Measurements from ENCODE around the gene HOXD8. TPM values are rescaled to one million over a fixed set of nuclear protein-coding genes. Genes with fewer than 3 reads are reported as not detected.

Gene HOXD8
- total RNA-seq, 1 experiment from 2014 or later, result 1.9 TPM

DNA sequence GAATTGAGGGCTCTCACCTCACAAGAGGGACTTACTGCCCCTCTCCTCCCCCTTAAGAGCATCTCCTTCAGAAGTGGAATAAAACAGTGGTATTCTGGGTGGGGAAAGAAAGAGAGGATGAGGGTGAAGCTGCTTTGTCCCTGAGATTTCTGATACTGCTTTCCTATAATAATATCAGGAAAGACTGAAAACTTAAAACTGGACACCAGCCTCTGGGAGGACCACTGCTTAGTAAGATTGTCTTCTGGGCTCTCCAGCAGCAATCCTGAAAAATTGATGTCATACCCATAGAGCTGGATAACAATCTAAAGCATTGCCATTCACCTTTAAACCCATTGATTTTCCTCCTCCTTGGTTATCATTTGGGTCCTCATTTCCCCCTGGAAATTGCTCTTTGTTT is 17.1 kb downstream of the HOXD8 start:
- Histone ChIP-seq H3K9ac (ENCODE audit: low read length) (no peak overlapping the region), H3K79me2 (ENCODE audit: low read length) (no peaks in the 10 kb centered on the region), H3K4me3 (ENCODE audit: low read length) (no peak overlapping the region), H3K36me3 (ENCODE audit: low read depth, low read length) (no peaks in the 10 kb centered on the region), H3F3A (ENCODE audit: low read length, unreplicated experiment) (no peaks in the 10 kb centered on the region), H3K4me2 (ENCODE audit: low read length) (no peak overlapping the region), H3K9me2 (replicated peaks; ENCODE audit: low read length) (no peaks in the 10 kb centered on the region), H3K9me3 (ENCODE audit: low read length) (no peaks in the 10 kb centered on the region), H2AFZ (ENCODE audit: low read length) (no peak overlapping the region), H3K27me3 (ENCODE audit: low read length) (no peaks in the 10 kb centered on the region), H3K27ac (ENCODE audit: low read length) (no peak overlapping the region), H4K20me1 (ENCODE audit: low read length) (no peaks in the 10 kb centered on the region), H3K4me1 (ENCODE audit: insufficient read depth, low read length) (no peaks in the 10 kb centered on the region)
- POLR2A ChIA-PET (ENCODE audit: unreplicated experiment), result no interaction called here
- BruUV-seq (replicated peaks), result no TSS peak
- TF ChIP-seq EZH2phosphoT487 (IDR thresholded peaks at IDR 0.05; ENCODE audit: borderline replicate concordance, low read length) (no peak), EZH2 (IDR thresholded peaks at IDR 0.05; ENCODE audit: low read length, unreplicated experiment) (no peak)
- TF ChIP-seq, protein P1, sequence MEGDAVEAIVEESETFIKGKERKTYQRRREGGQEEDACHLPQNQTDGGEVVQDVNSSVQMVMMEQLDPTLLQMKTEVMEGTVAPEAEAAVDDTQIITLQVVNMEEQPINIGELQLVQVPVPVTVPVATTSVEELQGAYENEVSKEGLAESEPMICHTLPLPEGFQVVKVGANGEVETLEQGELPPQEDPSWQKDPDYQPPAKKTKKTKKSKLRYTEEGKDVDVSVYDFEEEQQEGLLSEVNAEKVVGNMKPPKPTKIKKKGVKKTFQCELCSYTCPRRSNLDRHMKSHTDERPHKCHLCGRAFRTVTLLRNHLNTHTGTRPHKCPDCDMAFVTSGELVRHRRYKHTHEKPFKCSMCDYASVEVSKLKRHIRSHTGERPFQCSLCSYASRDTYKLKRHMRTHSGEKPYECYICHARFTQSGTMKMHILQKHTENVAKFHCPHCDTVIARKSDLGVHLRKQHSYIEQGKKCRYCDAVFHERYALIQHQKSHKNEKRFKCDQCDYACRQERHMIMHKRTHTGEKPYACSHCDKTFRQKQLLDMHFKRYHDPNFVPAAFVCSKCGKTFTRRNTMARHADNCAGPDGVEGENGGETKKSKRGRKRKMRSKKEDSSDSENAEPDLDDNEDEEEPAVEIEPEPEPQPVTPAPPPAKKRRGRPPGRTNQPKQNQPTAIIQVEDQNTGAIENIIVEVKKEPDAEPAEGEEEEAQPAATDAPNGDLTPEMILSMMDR (conservative IDR thresholded peaks at IDR 0.05; ENCODE audit: low read depth, low read length), result no peak
- CTCF ChIA-PET, result interaction anchor here (0.5 kb wide), 1 partner anchor 8 kb away, joined by 4 read pairs; no protein-coding TSS in a partner anchor
- ATAC-seq (no peak), DNase-seq (no peak)
- intact Hi-C loops (cut with micrococcal nuclease), result no loop called here

DNA sequence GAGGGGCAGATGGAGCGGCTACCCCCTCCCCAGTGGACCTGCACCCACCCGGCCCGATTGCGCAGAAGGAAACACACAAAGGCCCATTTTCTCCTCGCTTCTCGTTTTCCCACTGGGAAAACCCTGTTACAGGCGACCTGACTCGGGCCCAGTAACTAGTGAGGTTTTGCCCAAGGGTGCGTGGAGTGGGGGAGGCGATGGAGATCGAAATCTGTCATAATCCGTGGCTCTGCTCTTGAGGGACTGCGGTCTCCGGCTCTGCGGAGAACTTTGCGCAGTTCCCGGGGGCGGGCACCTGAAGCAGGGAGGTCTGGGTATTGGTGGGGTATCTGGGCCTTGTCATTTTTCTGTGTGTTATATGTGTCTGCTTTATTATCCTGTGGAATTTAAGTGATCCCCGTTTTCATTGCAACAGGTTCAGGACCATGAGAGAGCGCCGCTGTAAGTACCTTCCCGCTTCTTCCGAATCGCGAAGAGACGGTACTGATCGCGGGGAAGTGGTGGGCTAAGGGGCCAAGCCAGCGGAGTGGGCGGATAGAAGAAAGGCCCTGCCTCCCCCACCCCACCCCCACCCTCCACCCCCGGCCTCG is 17.8 kb downstream of the HOXD8 start:
- intact Hi-C loops (cut with micrococcal nuclease), result no loop called here
- Histone ChIP-seq H3K9me3 (ENCODE audit: low read length) (no peaks in the 10 kb centered on the region), H3K4me1 (ENCODE audit: insufficient read depth, low read length) (no peaks in the 10 kb centered on the region), H3K9me2 (replicated peaks; ENCODE audit: low read length) (no peaks in the 10 kb centered on the region), H3K4me2 (ENCODE audit: low read length) (no peak overlapping the region), H3F3A (ENCODE audit: low read length, unreplicated experiment) (no peaks in the 10 kb centered on the region), H3K36me3 (ENCODE audit: low read depth, low read length) (no peaks in the 10 kb centered on the region), H3K9ac (ENCODE audit: low read length) (no peak overlapping the region), H3K79me2 (ENCODE audit: low read length) (no peaks in the 10 kb centered on the region), H3K27me3 (ENCODE audit: low read length) (no peaks in the 10 kb centered on the region), H4K20me1 (ENCODE audit: low read length) (no peaks in the 10 kb centered on the region), H3K4me3 (ENCODE audit: low read length) (no peak overlapping the region), H2AFZ (ENCODE audit: low read length) (no peak overlapping the region), H3K27ac (ENCODE audit: low read length) (no peak overlapping the region)
- TF ChIP-seq, protein P1 (conservative IDR thresholded peaks at IDR 0.05; ENCODE audit: low read depth, low read length), result no peak
- no peak for TF ChIP-seq EZH2 (IDR thresholded peaks at IDR 0.05; ENCODE audit: low read length, unreplicated experiment)
- TF ChIP-seq EZH2phosphoT487 (IDR thresholded peaks at IDR 0.05; ENCODE audit: borderline replicate concordance, low read length), result no peak
- ChIA-PET POLR2A (ENCODE audit: unreplicated experiment) (no interaction called here), CTCF (no interaction called here)
- no peak for ATAC-seq
- no peak for DNase-seq
- BruUV-seq (replicated peaks), result no TSS peak

DNA sequence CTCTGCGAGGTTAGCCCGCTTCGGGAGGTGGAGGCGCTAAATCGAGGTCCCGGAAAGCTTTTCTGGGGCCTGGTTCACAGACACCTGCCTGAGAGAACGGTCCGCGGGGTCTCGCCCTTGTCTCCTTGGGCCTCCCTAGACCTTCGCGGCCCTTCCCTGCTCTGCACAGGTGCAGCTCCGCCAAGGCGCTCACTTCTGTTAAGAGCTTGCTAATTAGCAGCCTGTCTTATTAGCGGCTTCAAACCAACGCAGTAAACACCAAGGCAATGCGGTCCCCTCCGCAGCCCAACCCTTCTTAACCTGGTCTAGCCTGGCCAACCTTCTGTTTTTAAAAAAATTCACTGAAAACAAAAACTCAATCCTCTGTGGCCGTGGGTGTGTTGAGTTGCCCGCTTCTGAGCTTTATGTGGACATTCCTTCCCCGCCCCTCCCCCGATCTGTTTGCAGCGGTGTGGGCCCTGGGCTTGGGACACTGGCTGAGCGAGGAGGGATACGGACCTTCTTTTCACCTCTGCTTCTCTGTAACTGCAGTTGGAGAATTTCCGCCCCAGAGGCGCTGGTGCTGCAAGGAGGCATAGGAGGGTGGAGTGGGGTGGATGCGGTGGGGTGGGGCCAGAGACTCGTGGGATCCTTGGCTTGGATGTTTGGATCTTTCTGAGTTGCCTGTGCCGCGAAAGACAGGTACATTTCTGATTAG is 18.4 kb downstream of the HOXD8 start:
- intact Hi-C loops (cut with micrococcal nuclease), result no loop called here
- POLR2A ChIA-PET (ENCODE audit: unreplicated experiment), result no interaction called here
- no peaks in the 10 kb centered on the region for H3K27me3 ChIP-seq (ENCODE audit: low read length)

More for the DNA sequence above, 18.4 kb downstream of the HOXD8 start:
- no TSS peak for BruUV-seq (replicated peaks)
- DNase-seq, result no peak
- Histone ChIP-seq H3K4me2 (ENCODE audit: low read length) (no peak overlapping the region), H3K9me3 (ENCODE audit: low read length) (no peaks in the 10 kb centered on the region), H2AFZ (ENCODE audit: low read length) (no peak overlapping the region), H3K36me3 (ENCODE audit: low read depth, low read length) (no peaks in the 10 kb centered on the region), H3F3A (ENCODE audit: low read length, unreplicated experiment) (no peaks in the 10 kb centered on the region), H3K27ac (ENCODE audit: low read length) (no peak overlapping the region), H3K4me3 (ENCODE audit: low read length) (no peak overlapping the region), H4K20me1 (ENCODE audit: low read length) (no peaks in the 10 kb centered on the region), H3K79me2 (ENCODE audit: low read length) (no peaks in the 10 kb centered on the region), H3K4me1 (ENCODE audit: insufficient read depth, low read length) (no peaks in the 10 kb centered on the region), H3K9ac (ENCODE audit: low read length) (no peak overlapping the region), H3K9me2 (replicated peaks; ENCODE audit: low read length) (no peaks in the 10 kb centered on the region)
- no peak for ATAC-seq
- TF ChIP-seq, protein P1 (conservative IDR thresholded peaks at IDR 0.05; ENCODE audit: low read depth, low read length), result no peak
- CTCF ChIA-PET, result no interaction called here
